Esophagus muscularis mucosa (tissue), 3 donors: ENCODE measurements around the gene PRDM15.

Experiments
- EP300 ChIP-seq: sonication (generic); formaldehyde crosslinking; IDR thresholded peaks from one replicate; pipeline ENCODE4 v1.6.1; 2017; ENCODE audit warnings: antibody characterized with exemption
- TF ChIP-seq, protein P1 (sequence below), 3 experiments: fragments of 200-600 bp in 2 of 3; fragments of 450-650 bp in 1 of 3; sonication (generic) in 2 of 3; IDR thresholded peaks; one replicate each; pipeline ENCODE4 v1.5.1; 2017 to 2019; ENCODE audit warnings: antibody characterized with exemption in 3 of 3, mild to moderate bottlenecking in 2 of 3, moderate library complexity in 1 of 3

DNA sequence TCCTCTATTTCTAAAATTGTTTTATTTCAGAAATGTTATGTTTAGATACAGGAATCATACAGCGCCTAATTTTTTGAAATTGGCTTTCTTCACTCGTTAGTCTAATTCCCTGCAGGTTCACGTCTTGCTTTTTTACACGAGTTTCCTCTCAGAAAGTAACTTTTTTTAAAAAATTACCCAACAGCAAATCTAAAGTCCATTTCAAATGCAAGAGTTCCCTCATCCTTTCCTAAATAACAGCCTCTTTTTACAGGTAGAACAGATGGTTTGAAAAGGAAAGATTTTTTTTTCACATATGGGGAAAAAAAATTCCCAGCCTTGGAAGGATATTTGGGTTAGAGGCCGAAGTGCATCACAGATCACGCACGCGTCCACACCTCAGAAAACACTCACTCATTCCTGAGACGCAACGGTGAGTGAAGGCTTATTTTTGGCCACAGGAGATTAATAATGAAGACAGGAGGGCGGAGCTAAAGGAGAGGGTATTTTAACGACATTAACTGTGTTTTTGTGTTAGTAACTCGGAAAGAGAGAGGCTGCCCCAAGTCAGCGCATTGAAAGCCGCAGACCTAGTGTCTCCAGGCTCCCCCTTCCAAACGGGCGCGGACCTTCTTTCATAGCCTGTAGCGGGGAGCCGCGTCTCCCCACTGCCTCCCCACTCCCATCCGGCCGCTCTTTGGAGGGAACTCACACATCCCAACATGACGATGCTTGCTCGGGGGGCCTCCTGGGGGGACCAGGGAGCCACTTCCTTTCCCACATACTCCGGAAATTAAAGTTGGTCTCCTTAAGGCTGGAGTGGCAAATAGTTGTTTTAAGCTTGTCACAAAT, 111.3 kb downstream of the PRDM15 start:
- TF ChIP-seq, protein P1, sequence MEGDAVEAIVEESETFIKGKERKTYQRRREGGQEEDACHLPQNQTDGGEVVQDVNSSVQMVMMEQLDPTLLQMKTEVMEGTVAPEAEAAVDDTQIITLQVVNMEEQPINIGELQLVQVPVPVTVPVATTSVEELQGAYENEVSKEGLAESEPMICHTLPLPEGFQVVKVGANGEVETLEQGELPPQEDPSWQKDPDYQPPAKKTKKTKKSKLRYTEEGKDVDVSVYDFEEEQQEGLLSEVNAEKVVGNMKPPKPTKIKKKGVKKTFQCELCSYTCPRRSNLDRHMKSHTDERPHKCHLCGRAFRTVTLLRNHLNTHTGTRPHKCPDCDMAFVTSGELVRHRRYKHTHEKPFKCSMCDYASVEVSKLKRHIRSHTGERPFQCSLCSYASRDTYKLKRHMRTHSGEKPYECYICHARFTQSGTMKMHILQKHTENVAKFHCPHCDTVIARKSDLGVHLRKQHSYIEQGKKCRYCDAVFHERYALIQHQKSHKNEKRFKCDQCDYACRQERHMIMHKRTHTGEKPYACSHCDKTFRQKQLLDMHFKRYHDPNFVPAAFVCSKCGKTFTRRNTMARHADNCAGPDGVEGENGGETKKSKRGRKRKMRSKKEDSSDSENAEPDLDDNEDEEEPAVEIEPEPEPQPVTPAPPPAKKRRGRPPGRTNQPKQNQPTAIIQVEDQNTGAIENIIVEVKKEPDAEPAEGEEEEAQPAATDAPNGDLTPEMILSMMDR (IDR thresholded peaks at IDR 0.05): no peak
- no peak for TF ChIP-seq EP300
